8988T (cell line): Measurements from ENCODE around the gene PDLIM7.
A peak's percentile ranks its signal among the peaks of the same experiment; 100 is the strongest.

Experiments
- DNase-seq: peaks from one replicate; pipeline ENCODE4 v3.0.0; 2011

PDLIM7 gene

GRCh38 chr5:177505075-177505474 lies 7.7 kb upstream of the PDLIM7 start:
- no peak for DNase-seq

- DNase-seq, result no peak
Measured at GRCh38 chr5:177504086-177505056, 7.0 kb upstream of the PDLIM7 start.

- no peak for DNase-seq
Measured at GRCh38 chr5:177503351-177504085, 6.1 kb upstream of the PDLIM7 start.

- DNase-seq, result no peak
Measured at GRCh38 chr5:177502886-177503285, 5.5 kb upstream of the PDLIM7 start.

- no peak for DNase-seq
Measured at GRCh38 chr5:177501874-177502678, 4.7 kb upstream of the PDLIM7 start.

GRCh38 chr5:177500685-177501522 lies 3.5 kb upstream of the PDLIM7 start:
- DNase-seq, result peak; percentile 99

GRCh38 chr5:177499842-177500241 lies 2.4 kb upstream of the PDLIM7 start:
- no peak for DNase-seq

GRCh38 chr5:177498013-177498787 lies 796 bp upstream of the PDLIM7 start:
- DNase-seq, result no peak

- DNase-seq, result peak; percentile 80
Measured at GRCh38 chr5:177496727-177497291, 595 bp downstream of the PDLIM7 start.

GRCh38 chr5:177496070-177496726 lies 1.2 kb downstream of the PDLIM7 start:
- peak; percentile 83 for DNase-seq

- DNase-seq, result no peak
Measured at GRCh38 chr5:177495243-177496060, 2.0 kb downstream of the PDLIM7 start.

GRCh38 chr5:177494346-177495195 lies 2.8 kb downstream of the PDLIM7 start:
- peak; percentile 93 for DNase-seq

- DNase-seq, result no peak
Measured at GRCh38 chr5:177493795-177494345, 3.5 kb downstream of the PDLIM7 start.

GRCh38 chr5:177492841-177493240 lies 4.6 kb downstream of the PDLIM7 start:
- DNase-seq, result no peak

- DNase-seq, result no peak
Measured at GRCh38 chr5:177491983-177492746, 5.2 kb downstream of the PDLIM7 start.

GRCh38 chr5:177491429-177491945 lies 5.9 kb downstream of the PDLIM7 start:
- peak; percentile 99 for DNase-seq

GRCh38 chr5:177490992-177491391 lies 6.4 kb downstream of the PDLIM7 start:
- no peak for DNase-seq
